ENCODE measurements around the gene RAB1B. TPM values are rescaled to one million over a fixed set of nuclear protein-coding genes. Genes with fewer than 3 reads are reported as not detected.

The RAB1B gene
- total and polyA plus RNA-seq, 3 donors from 2014 or later, result 63.2 to 180 (median 107) TPM

GRCh38 chr11:66288671-66289547, 20.5 kb downstream of the RAB1B start, which contains the start of gene YIF1A:
YIF1A (minus strand) TSS chr11:66289143; CDS start chr11:66288985, 158 bp downstream.
- 0 to 1% methylated on average over 40 to 87 of the region's 87 CpGs for WGBS, 2 donors
- H3K9me3 ChIP-seq, result no peaks in the 10 kb centered on the region
- intact Hi-C loops (cut with DNase I; ENCODE audit: low total_unique reads), result no loop called here
- peak within 1 kb of the TSS; percentile 73 to 94 for H3K4me3 ChIP-seq
- peak; percentile 80 for TF ChIP-seq POLR2A (IDR thresholded peaks at IDR 0.05)
- TF ChIP-seq CTCF (IDR thresholded peaks at IDR 0.05), result peak in 1 of 3 experiments; percentile 1
- peaks cover 22% of the 10 kb centered on the region for H3K4me1 ChIP-seq
- no peaks in the 10 kb centered on the region for H3K27me3 ChIP-seq
- DNase-seq, result peak; percentile 99
- H3K27ac ChIP-seq, result peak within 1 kb of the TSS; percentile 89 to 94
- H3K36me3 ChIP-seq (ENCODE audit: low read depth, missing control alignments), result no peaks in the 10 kb centered on the region

- DNase-seq, result peak; percentile 77
These were observed 21.3 kb downstream of the RAB1B start for GRCh38 chr11:66289548-66290329.

GRCh38 chr11:66290330-66290621, 21.8 kb downstream of the RAB1B start:
- intact Hi-C loops (cut with DNase I; ENCODE audit: low total_unique reads), result no loop called here

More at GRCh38 chr11:66289548-66290329, 21.3 kb downstream of the RAB1B start:
- peak overlapping the region; percentile 73 to 94 for H3K4me3 ChIP-seq
- no peaks in the 10 kb centered on the region for H3K27me3 ChIP-seq
- TF ChIP-seq CTCF (IDR thresholded peaks at IDR 0.05) (no peak), POLR2A (IDR thresholded peaks at IDR 0.05) (no peak)
- H3K4me1 ChIP-seq, result peaks cover 22% of the 10 kb centered on the region
- intact Hi-C loops (cut with DNase I; ENCODE audit: low total_unique reads), result no loop called here
- peak overlapping the region; percentile 5 to 84 for H3K27ac ChIP-seq
- 5 to 6% methylated on average over 27 to 36 of the region's 36 CpGs for WGBS, 2 donors
- no peaks in the 10 kb centered on the region for H3K9me3 ChIP-seq
- H3K36me3 ChIP-seq (ENCODE audit: low read depth, missing control alignments), result no peaks in the 10 kb centered on the region

GRCh38 chr11:66291303-66291705, 22.9 kb downstream of the RAB1B start:
- H3K36me3 ChIP-seq (ENCODE audit: low read depth, missing control alignments), result no peaks in the 10 kb centered on the region
- 8% methylated on average over 16 of the region's 16 CpGs; no CpG with 5 or more reads in 1 of the 2 donors for WGBS, 2 donors

More at GRCh38 chr11:66290330-66290621, 21.8 kb downstream of the RAB1B start:
- no peaks in the 10 kb centered on the region for H3K9me3 ChIP-seq
- H3K27me3 ChIP-seq, result no peaks in the 10 kb centered on the region
- H3K4me3 ChIP-seq, result no peak overlapping the region
- no peak overlapping the region for H3K27ac ChIP-seq
- 60 to 63% methylated on average over 2 of the region's 2 CpGs for WGBS, 2 donors
- no peak for DNase-seq
- H3K36me3 ChIP-seq (ENCODE audit: low read depth, missing control alignments), result no peaks in the 10 kb centered on the region
- no peak for TF ChIP-seq POLR2A (IDR thresholded peaks at IDR 0.05)
- no peak for TF ChIP-seq CTCF (IDR thresholded peaks at IDR 0.05)
- peaks cover 22% of the 10 kb centered on the region for H3K4me1 ChIP-seq

More at GRCh38 chr11:66291303-66291705, 22.9 kb downstream of the RAB1B start:
- Histone ChIP-seq H3K27me3 (no peaks in the 10 kb centered on the region), H3K9me3 (no peaks in the 10 kb centered on the region), H3K4me3 (no peak overlapping the region), H3K27ac (no peak overlapping the region), H3K4me1 (peaks cover 22% of the 10 kb centered on the region)
- TF ChIP-seq CTCF (IDR thresholded peaks at IDR 0.05), result no peak
- no peak for TF ChIP-seq POLR2A (IDR thresholded peaks at IDR 0.05)
- intact Hi-C loops (cut with DNase I; ENCODE audit: low total_unique reads), result no loop called here
- no peak for DNase-seq
